Measurements from ENCODE around the gene SLC46A2. TPM values are rescaled to one million over a fixed set of nuclear protein-coding genes. Genes with fewer than 3 reads are reported as not detected.
A peak's percentile ranks its signal among the peaks of the same experiment; 100 is the strongest.

Gene SLC46A2
- total and polyA plus RNA-seq, 2 of the 13 experiments (the other 11 are each of a cell fraction or from before 2014, with no cell fraction given): not detected

- CTCF ChIA-PET (ENCODE audit: low intra/inter-chr PET ratio, low total read pairs): interaction anchor here (1.1 kb wide), 1 partner anchor 60 kb away, joined by 3 read pairs; no protein-coding TSS in a partner anchor
- no peak overlapping the region for H2AFZ ChIP-seq (ENCODE audit: low read length)
- H3K27ac ChIP-seq (ENCODE audit: extremely low read length, insufficient read depth, low read length): no peak overlapping the region
- POLR2A ChIA-PET: no interaction called here
- BruUV-seq (replicated peaks): no TSS peak
- DNase-seq (ENCODE audit: low spot score) (peak; percentile 54), ATAC-seq (peak; percentile 82), FAIRE-seq (peak; percentile 40)
- no peak overlapping the region; a peak in 1 of 6 replicates for H3K4me3 ChIP-seq (replicated peaks in 1 of 3; ENCODE audit: insufficient read depth in 1 of 3, low read depth in 2 of 3, low read length in 3 of 3)
- H3K9me3 ChIP-seq (ENCODE audit: low read length): no peaks in the 10 kb centered on the region
- H4K20me1 ChIP-seq (ENCODE audit: insufficient read depth, low read length): no peaks in the 10 kb centered on the region
- H3K4me2 ChIP-seq (ENCODE audit: low read depth, low read length): peak overlapping the region; percentile 53
- peak; percentile 53 for TF ChIP-seq TEAD3 (CRISPR knock-in tag; optimal IDR thresholded peaks at IDR 0.05; ENCODE audit: borderline replicate concordance)
- no peak for TF ChIP-seq SMAD9 (CRISPR knock-in tag; IDR thresholded peaks at IDR 0.05)
- TF ChIP-seq U2AF2 (IDR thresholded peaks at IDR 0.05; ENCODE audit: low read depth, low read length): no peak
- TF ChIP-seq NR2F2 (IDR thresholded peaks at IDR 0.05; ENCODE audit: borderline replicate concordance, low read depth): 0 out of 2 replicates have a peak, but pooled peaks have one; percentile 18
- TF ChIP-seq RXRB (CRISPR knock-in tag; IDR thresholded peaks at IDR 0.05; ENCODE audit: borderline replicate concordance): 0 out of 2 replicates have a peak, but pooled peaks have one; percentile 47
- no peak for TF ChIP-seq KLF12 (CRISPR knock-in tag; IDR thresholded peaks at IDR 0.05; ENCODE audit: borderline replicate concordance)
- peak; percentile 65; the same call in 1 of the 2 replicates for TF ChIP-seq ZNF317 (CRISPR knock-in tag; IDR thresholded peaks at IDR 0.05)
- peak; percentile 43; the same call in 1 of the 2 replicates for TF ChIP-seq BHLHE40 (IDR thresholded peaks at IDR 0.05; ENCODE audit: low read length)
- peak; percentile 58 for TF ChIP-seq NR2F6 (IDR thresholded peaks at IDR 0.05)
- TF ChIP-seq NR2F6 (CRISPR knock-in tag; IDR thresholded peaks at IDR 0.05): 0 out of 2 replicates have a peak, but pooled peaks have one; percentile 44
- peak in 1 of 2 experiments; percentile 35; a peak in 1 of 4 replicates for TF ChIP-seq NR2F1 (CRISPR knock-in tag; IDR thresholded peaks at IDR 0.05)
- TF ChIP-seq ZNF382 (CRISPR knock-in tag; IDR thresholded peaks at IDR 0.05; ENCODE audit: borderline replicate concordance): no peak
- no peak for TF ChIP-seq STAT5B (CRISPR knock-in tag; IDR thresholded peaks at IDR 0.05)
- TF ChIP-seq ZNF589 (CRISPR knock-in tag; conservative IDR thresholded peaks at IDR 0.05): no peak
- TF ChIP-seq ZBTB26 (CRISPR knock-in tag; IDR thresholded peaks at IDR 0.05; ENCODE audit: borderline replicate concordance): no peak
- TF ChIP-seq HNF4A (CRISPR knock-in tag; IDR thresholded peaks at IDR 0.05): peak; percentile 36; the same call in 1 of the 2 replicates
- TF ChIP-seq CERS6 (CRISPR knock-in tag; IDR thresholded peaks at IDR 0.05): no peak
- TF ChIP-seq RARA (CRISPR knock-in tag; IDR thresholded peaks at IDR 0.05): peak; percentile 86
- TF ChIP-seq MEIS2 (CRISPR knock-in tag; IDR thresholded peaks at IDR 0.05): no peak
- TF ChIP-seq ZFY (CRISPR knock-in tag; IDR thresholded peaks at IDR 0.05): no peak
- TF ChIP-seq HNF4G (IDR thresholded peaks at IDR 0.05; ENCODE audit: borderline replicate concordance, low read depth, low read length): peak; percentile 41; the same call in 1 of the 2 replicates
- TF ChIP-seq HNF4G (CRISPR knock-in tag; IDR thresholded peaks at IDR 0.05; ENCODE audit: borderline replicate concordance, low read depth): no peak
- TF ChIP-seq RXRA (CRISPR knock-in tag; IDR thresholded peaks at IDR 0.05): peak; percentile 78
- TF ChIP-seq NFKBIZ (CRISPR knock-in tag; IDR thresholded peaks at IDR 0.05): no peak
- TF ChIP-seq KMT2B (CRISPR knock-in tag; IDR thresholded peaks at IDR 0.05): no peak
- peaks cover 22% of the 10 kb centered on the region for H3K4me1 ChIP-seq (ENCODE audit: insufficient read depth, low read length)
- 4% methylated on average over 4 of the region's 4 CpGs for WGBS (ENCODE audit: low lambda C conversion rate)
- no peaks in the 10 kb centered on the region for H3K79me2 ChIP-seq (ENCODE audit: insufficient read depth, low read length)
- in situ Hi-C loops (cut with HindIII; ENCODE audit: extremely low pct_ligation_motif_present, low pct_unique_long_range_greater_than_20kb): no loop called here
- H3K27me3 ChIP-seq (ENCODE audit: control insufficient read depth in 1 of 2, insufficient read depth in 2 of 2, low read length in 2 of 2): no peaks in the 10 kb centered on the region; a peak in 2 of 5 replicates
- H3K9ac ChIP-seq (ENCODE audit: insufficient read depth, low read depth, low read length): no peak overlapping the region
- no peaks in the 10 kb centered on the region for H3K36me3 ChIP-seq (replicated peaks in 1 of 2; ENCODE audit: control insufficient read depth in 1 of 2, insufficient read depth in 2 of 2, low read length in 2 of 2)
- intact Hi-C loops (cut with micrococcal nuclease; ENCODE audit: unreplicated experiment): no loop called here
These were observed 14.4 kb upstream of the SLC46A2 start for GRCh38 chr9:112905084-112905483.
